KOPT-K1 (cell line): ENCODE data around the gene PLK5.

ENCODE experiments used
- H3K27ac ChIP-seq: fragments of 200-600 bp; sonication (generic); 2 replicates; pipeline ENCODE4 v1.5.1; 2016; ENCODE audit warnings: antibody characterized with exemption, mild to moderate bottlenecking, low read depth, low read length; ENCODE audit not compliant: poor library complexity, severe bottlenecking
- H3K36me3 ChIP-seq: fragments of 200-600 bp; sonication (generic); 2 replicates; pipeline ENCODE4 v1.5.1; 2017; ENCODE audit warnings: antibody characterized with exemption, mild to moderate bottlenecking, low read length, moderate library complexity; ENCODE audit not compliant: insufficient read depth
- H3K9me3 ChIP-seq: fragments of 200-600 bp; sonication (generic); 2 replicates; pipeline ENCODE4 v1.5.1; 2017; ENCODE audit warnings: antibody characterized with exemption, low read length, mild to moderate bottlenecking; ENCODE audit not compliant: insufficient read depth, poor library complexity, severe bottlenecking

PLK5 gene

GRCh38 chr19:1567116-1567847 lies 43.4 kb downstream of the PLK5 start:
- Histone ChIP-seq H3K36me3 (no peaks in the 10 kb centered on the region), H3K9me3 (no peaks in the 10 kb centered on the region), H3K27ac (no peak overlapping the region)

- Histone ChIP-seq H3K36me3 (no peaks in the 10 kb centered on the region), H3K27ac (no peak overlapping the region)
Measured at GRCh38 chr19:1567848-1568227, 44.0 kb downstream of the PLK5 start.

GRCh38 chr19:1568320-1569019 lies 44.6 kb downstream of the PLK5 start, which contains the start of gene MEX3D:
MEX3D (minus strand) TSS chr19:1568325; CDS start chr19:1568058, 267 bp downstream.
- Histone ChIP-seq H3K9me3 (no peaks in the 10 kb centered on the region), H3K36me3 (no peaks in the 10 kb centered on the region), H3K27ac (no peak within 1 kb of the TSS)

More at GRCh38 chr19:1567848-1568227, 44.0 kb downstream of the PLK5 start:
- no peaks in the 10 kb centered on the region for H3K9me3 ChIP-seq

- peaks cover 7% of the 10 kb centered on the region; the same call in 1 of the 2 replicates for H3K36me3 ChIP-seq
- H3K9me3 ChIP-seq = no peaks in the 10 kb centered on the region
- no peak overlapping the region for H3K27ac ChIP-seq
Measured at GRCh38 chr19:1569997-1570396, 46.1 kb downstream of the PLK5 start.

- no peak overlapping the region for H3K27ac ChIP-seq
Measured at GRCh38 chr19:1570836-1571235, 47.0 kb downstream of the PLK5 start.

GRCh38 chr19:1571358-1571757 lies 47.5 kb downstream of the PLK5 start:
- Histone ChIP-seq H3K9me3 (no peaks in the 10 kb centered on the region), H3K36me3 (peaks cover 16% of the 10 kb centered on the region), H3K27ac (no peak overlapping the region)

More at GRCh38 chr19:1570836-1571235, 47.0 kb downstream of the PLK5 start:
- Histone ChIP-seq H3K36me3 (peaks cover 11% of the 10 kb centered on the region; the same call in 1 of the 2 replicates), H3K9me3 (no peaks in the 10 kb centered on the region)

GRCh38 chr19:1572795-1573194 lies 48.9 kb downstream of the PLK5 start:
- H3K27ac ChIP-seq = no peak overlapping the region
- no peaks in the 10 kb centered on the region for H3K9me3 ChIP-seq
- H3K36me3 ChIP-seq = peaks cover 31% of the 10 kb centered on the region

GRCh38 chr19:1574354-1575136 lies 50.7 kb downstream of the PLK5 start:
- H3K36me3 ChIP-seq = peaks cover 48% of the 10 kb centered on the region
- H3K27ac ChIP-seq = no peak overlapping the region

GRCh38 chr19:1575323-1576241 lies 51.7 kb downstream of the PLK5 start:
- H3K36me3 ChIP-seq = peaks cover 59% of the 10 kb centered on the region
- no peak overlapping the region for H3K27ac ChIP-seq

More at GRCh38 chr19:1574354-1575136, 50.7 kb downstream of the PLK5 start:
- no peaks in the 10 kb centered on the region for H3K9me3 ChIP-seq

GRCh38 chr19:1576242-1577089 lies 52.6 kb downstream of the PLK5 start:
- Histone ChIP-seq H3K9me3 (no peaks in the 10 kb centered on the region), H3K27ac (no peak overlapping the region), H3K36me3 (peaks cover 68% of the 10 kb centered on the region)

More at GRCh38 chr19:1575323-1576241, 51.7 kb downstream of the PLK5 start:
- no peaks in the 10 kb centered on the region for H3K9me3 ChIP-seq

- Histone ChIP-seq H3K9me3 (no peaks in the 10 kb centered on the region), H3K27ac (no peak overlapping the region), H3K36me3 (peaks cover 76% of the 10 kb centered on the region)
Measured at GRCh38 chr19:1577090-1577928, 53.4 kb downstream of the PLK5 start.

- no peak overlapping the region for H3K27ac ChIP-seq
- H3K36me3 ChIP-seq = peaks cover 84% of the 10 kb centered on the region
- H3K9me3 ChIP-seq = no peaks in the 10 kb centered on the region
Measured at GRCh38 chr19:1577929-1578618, 54.2 kb downstream of the PLK5 start.
